Measurements from ENCODE around the gene RPL41.

GRCh38 chr12:56162468-56163290, 46.2 kb downstream of the RPL41 start:
- TF ChIP-seq CTCF (conservative IDR thresholded peaks at IDR 0.05; ENCODE audit: low read depth, low read length) = no peak
- no peak for TF ChIP-seq EZH2 (IDR thresholded peaks at IDR 0.05; ENCODE audit: low read length, unreplicated experiment)
